ENCODE results near the gene ARPC4.

The ARPC4 gene

GRCh38 chr3:9810433-9810770 is 17.5 kb downstream of the ARPC4 start:
- DNase-seq, result no peak
- TF ChIP-seq GATA1 (IDR thresholded peaks at IDR 0.05; ENCODE audit: low read depth, low read length), result no peak
- no peak for TF ChIP-seq POLR2A (IDR thresholded peaks at IDR 0.05; ENCODE audit: low read length)

GRCh38 chr3:9810846-9811245 is 18.0 kb downstream of the ARPC4 start:
- TF ChIP-seq POLR2A (IDR thresholded peaks at IDR 0.05; ENCODE audit: low read length), result no peak
- TF ChIP-seq GATA1 (IDR thresholded peaks at IDR 0.05; ENCODE audit: low read depth, low read length), result no peak
- DNase-seq, result no peak

GRCh38 chr3:9812870-9813483 is 20.1 kb downstream of the ARPC4 start:
- no peak for TF ChIP-seq POLR2A (IDR thresholded peaks at IDR 0.05; ENCODE audit: low read length)
- TF ChIP-seq GATA1 (IDR thresholded peaks at IDR 0.05; ENCODE audit: low read depth, low read length), result no peak
- DNase-seq, result no peak

GRCh38 chr3:9815986-9816385 is 23.1 kb downstream of the ARPC4 start:
- TF ChIP-seq GATA1 (IDR thresholded peaks at IDR 0.05; ENCODE audit: low read depth, low read length) (no peak), POLR2A (IDR thresholded peaks at IDR 0.05; ENCODE audit: low read length) (no peak)

GRCh38 chr3:9817436-9817835 is 24.6 kb downstream of the ARPC4 start:
- TF ChIP-seq GATA1 (IDR thresholded peaks at IDR 0.05; ENCODE audit: low read depth, low read length) (no peak), POLR2A (IDR thresholded peaks at IDR 0.05; ENCODE audit: low read length) (no peak)

More at GRCh38 chr3:9815986-9816385, 23.1 kb downstream of the ARPC4 start:
- DNase-seq, result no peak

GRCh38 chr3:9818666-9819335 is 25.9 kb downstream of the ARPC4 start:
- no peak for DNase-seq
- TF ChIP-seq GATA1 (IDR thresholded peaks at IDR 0.05; ENCODE audit: low read depth, low read length) (no peak), POLR2A (IDR thresholded peaks at IDR 0.05; ENCODE audit: low read length) (no peak)

More at GRCh38 chr3:9817436-9817835, 24.6 kb downstream of the ARPC4 start:
- DNase-seq, result no peak

GRCh38 chr3:9820543-9820942 is 27.7 kb downstream of the ARPC4 start:
- TF ChIP-seq GATA1 (IDR thresholded peaks at IDR 0.05; ENCODE audit: low read depth, low read length), result no peak
- no peak for TF ChIP-seq POLR2A (IDR thresholded peaks at IDR 0.05; ENCODE audit: low read length)
- no peak for DNase-seq

GRCh38 chr3:9820946-9821345 is 28.1 kb downstream of the ARPC4 start:
- peak; percentile 18 to 33 for DNase-seq
- TF ChIP-seq GATA1 (IDR thresholded peaks at IDR 0.05; ENCODE audit: low read depth, low read length) (no peak), POLR2A (IDR thresholded peaks at IDR 0.05; ENCODE audit: low read length) (no peak)

- DNase-seq, result no peak
- TF ChIP-seq POLR2A (IDR thresholded peaks at IDR 0.05; ENCODE audit: low read length) (no peak), GATA1 (IDR thresholded peaks at IDR 0.05; ENCODE audit: low read depth, low read length) (no peak)
These were observed 32.7 kb downstream of the ARPC4 start for GRCh38 chr3:9825451-9826040.

- DNase-seq, result peak; percentile 62 to 67
- TF ChIP-seq GATA1 (IDR thresholded peaks at IDR 0.05; ENCODE audit: low read depth, low read length), result no peak
- TF ChIP-seq POLR2A (IDR thresholded peaks at IDR 0.05; ENCODE audit: low read length), result no peak
These were observed 34.1 kb downstream of the ARPC4 start for GRCh38 chr3:9826815-9827573.

- DNase-seq, result no peak
- TF ChIP-seq GATA1 (IDR thresholded peaks at IDR 0.05; ENCODE audit: low read depth, low read length) (no peak), POLR2A (IDR thresholded peaks at IDR 0.05; ENCODE audit: low read length) (no peak)
These were observed 36.2 kb downstream of the ARPC4 start for GRCh38 chr3:9828801-9829755.

- no peak for DNase-seq
- TF ChIP-seq POLR2A (IDR thresholded peaks at IDR 0.05; ENCODE audit: low read length) (no peak), GATA1 (IDR thresholded peaks at IDR 0.05; ENCODE audit: low read depth, low read length) (no peak)
These were observed 38.4 kb downstream of the ARPC4 start for GRCh38 chr3:9831253-9831652.

- no peak for TF ChIP-seq POLR2A (IDR thresholded peaks at IDR 0.05; ENCODE audit: low read length)
- TF ChIP-seq GATA1 (IDR thresholded peaks at IDR 0.05; ENCODE audit: low read depth, low read length), result no peak
- DNase-seq, result no peak
These were observed 40.2 kb downstream of the ARPC4 start for GRCh38 chr3:9833078-9833477.

All from erythroblast (primary cell).